GM21423 (cell line): ENCODE results near the gene NPC2.
"Not testable (repeated sequence)": the region's sequence is repeated elsewhere in the genome, so short reads cannot be mapped to it uniquely, and the experiment has no call there.

Source experiments
- ATAC-seq: cut with Tn5 transposase; IDR thresholded peaks from one replicate; pipeline ENCODE4 v1.9.1; 2021; ENCODE audit warnings: mild to moderate bottlenecking, moderate library complexity; ENCODE audit not compliant: unreplicated experiment

Gene NPC2

GRCh38 chr14:74492776-74493342, at the start of gene NPC2:
TSS of gene NPC2 (minus strand) at chr14:74493305. CDS start at chr14:74493274, 31 bp downstream.
- ATAC-seq = peak; percentile 5

DNA sequence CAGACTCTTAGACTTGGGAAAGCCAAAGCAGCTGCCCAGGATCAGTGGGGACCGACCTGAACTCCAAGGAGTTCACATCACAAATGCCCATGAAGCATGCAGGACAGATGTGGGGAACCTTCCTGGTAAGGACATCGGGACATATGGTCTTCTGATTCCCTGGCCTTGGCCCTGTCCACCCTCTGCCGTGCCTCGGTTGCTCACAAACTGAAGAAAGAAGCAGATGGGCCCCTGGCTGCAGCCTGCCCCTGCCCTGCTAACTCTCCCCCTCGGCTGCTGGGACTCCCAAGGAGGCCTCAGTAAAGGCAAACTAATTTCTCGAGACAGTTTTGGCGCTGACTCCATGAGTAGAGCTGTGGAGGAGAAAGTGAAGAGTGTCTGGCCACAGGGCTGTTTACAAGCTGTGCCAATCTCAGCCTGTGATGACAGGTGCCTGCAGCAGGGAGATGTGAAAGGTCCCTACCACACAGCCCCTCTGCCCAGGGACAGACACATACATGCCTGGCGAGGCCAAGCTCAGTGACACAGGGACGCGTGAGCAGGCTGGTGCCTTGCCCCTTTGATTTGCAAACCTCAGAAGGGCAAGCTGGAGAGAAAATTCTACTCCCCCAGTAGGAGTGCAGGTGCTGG, 49.1 kb upstream of the NPC2 start:
- ATAC-seq = no peak

DNA sequence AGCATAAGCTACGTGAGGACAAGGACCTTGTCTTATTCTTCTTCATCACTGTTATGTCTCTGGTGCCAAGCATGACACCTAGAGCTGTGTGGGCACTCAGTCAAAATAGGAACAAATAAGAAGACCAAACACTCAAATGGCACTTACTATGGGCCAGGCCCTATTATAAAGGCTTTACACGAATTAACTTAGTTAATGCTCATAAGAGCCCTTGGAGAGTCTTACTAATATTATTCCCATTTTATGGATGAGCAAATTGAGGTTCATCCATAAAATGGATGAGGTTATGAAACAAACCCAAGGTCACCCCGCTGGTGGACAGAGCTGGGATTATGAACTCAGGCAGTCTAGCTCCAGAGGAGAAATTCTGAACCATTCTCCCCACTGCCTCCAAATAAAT, 48.1 kb upstream of the NPC2 start:
- ATAC-seq = no peak

DNA sequence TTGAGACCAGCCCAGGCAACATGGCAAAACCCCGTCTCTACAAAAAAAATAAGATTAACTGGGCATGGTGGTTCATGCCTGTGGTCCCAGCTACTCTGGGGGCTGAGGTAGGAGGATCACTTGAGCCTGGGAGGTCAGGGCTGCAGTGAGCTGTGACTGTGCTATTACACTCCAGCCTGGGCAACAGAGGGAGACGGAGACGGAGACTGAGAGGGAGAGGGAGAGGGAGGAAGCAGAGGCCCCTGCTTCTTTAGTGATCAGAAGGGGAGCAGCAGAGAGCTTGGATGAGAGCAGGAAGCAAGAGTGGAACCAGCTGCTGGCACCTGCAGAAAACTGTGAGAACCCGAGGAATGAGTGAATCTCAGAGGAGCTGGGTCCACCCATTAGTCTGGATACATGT, 46.4 kb upstream of the NPC2 start:
- no peak for ATAC-seq

DNA sequence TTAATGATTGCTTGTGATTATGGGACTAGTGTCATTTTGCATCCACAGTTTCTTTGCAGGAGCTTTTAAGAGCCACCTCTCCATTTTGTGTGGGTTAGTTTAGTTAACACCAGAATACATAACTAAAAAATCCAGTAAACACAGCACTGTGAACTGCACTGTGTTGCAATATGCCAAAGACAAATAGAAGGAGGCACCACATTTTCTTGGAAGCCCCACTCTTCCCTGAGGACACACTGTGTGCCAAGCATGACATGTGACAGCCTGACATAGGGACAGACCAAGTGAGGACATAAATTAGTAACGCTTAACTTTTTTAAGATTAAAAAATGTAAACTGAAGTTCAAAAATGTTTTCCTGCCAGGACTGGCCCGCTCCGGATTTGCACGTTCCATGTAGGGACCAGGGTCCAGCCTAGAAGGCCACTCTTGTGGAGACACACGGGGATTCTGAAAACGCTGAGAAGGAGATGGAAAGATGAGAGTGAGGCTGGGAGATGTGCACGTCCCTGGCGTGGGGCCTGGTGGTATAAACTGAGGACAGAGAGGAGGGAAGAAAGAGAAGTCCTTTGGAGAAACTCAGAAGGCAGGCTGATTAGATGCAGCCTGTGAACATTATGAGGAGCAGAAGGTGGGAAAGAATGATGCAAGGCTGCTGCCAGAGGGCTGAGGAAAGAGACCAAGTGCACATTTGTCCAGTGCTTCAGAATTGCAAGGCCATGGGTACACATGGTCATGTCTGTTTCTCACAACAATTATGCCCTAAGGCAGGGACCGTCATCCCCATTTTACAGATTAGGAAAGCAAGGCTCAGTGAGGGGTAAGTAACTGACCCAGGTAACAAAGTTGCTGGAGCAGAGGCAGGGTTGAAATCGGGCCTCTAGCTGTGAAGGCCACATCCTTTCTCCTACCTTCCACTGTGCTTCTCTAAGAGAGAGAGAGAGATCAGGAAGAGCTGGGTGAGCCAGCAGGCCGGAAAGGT, 45.6 kb upstream of the NPC2 start:
- no peak for ATAC-seq

GRCh38 chr14:74536336-74536735, 43.2 kb upstream of the NPC2 start:
- not testable (repeated sequence) for ATAC-seq

- ATAC-seq = no peak
These were observed 42.7 kb upstream of the NPC2 start for GRCh38 chr14:74535756-74536325.

DNA sequence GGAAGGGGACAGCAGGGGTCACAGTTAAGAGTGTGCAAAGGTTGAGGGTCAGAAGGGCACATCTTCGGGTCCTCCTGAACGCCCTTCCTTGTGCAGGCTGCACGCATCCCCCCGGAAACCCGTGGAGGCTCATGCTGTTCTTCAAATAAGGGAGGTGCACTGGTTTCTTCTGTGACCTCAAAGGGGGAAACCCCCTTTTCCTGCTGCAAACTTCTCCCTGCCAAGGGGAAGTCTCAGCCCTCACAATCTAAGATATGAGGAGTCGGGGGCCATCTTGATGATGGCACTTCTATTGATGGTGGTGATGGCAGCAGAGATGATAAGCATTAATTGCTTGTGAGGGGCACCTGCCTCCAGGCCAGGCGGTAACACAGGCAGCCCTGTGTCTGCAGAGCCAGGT, 40.5 kb upstream of the NPC2 start:
- no peak for ATAC-seq

DNA sequence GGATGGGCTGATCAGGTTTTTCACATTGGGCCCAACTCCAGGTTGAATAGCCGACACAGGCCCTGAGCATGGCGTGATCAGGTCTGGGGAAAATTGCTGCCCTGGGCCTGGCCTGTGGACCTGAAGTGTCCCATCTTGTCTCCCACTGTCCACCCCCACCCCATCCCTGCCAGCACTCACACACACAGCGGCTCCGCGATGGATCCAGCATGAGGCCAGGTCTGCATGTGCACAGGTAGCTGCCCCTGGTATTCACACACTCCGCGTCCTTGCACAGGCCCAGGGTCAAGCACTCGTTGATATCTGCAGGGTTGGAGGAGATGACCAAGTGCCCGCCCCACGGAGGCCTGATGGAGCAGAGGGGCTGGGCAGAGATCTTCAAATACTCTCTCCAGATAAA, 39.1 kb upstream of the NPC2 start:
- ATAC-seq = no peak

DNA sequence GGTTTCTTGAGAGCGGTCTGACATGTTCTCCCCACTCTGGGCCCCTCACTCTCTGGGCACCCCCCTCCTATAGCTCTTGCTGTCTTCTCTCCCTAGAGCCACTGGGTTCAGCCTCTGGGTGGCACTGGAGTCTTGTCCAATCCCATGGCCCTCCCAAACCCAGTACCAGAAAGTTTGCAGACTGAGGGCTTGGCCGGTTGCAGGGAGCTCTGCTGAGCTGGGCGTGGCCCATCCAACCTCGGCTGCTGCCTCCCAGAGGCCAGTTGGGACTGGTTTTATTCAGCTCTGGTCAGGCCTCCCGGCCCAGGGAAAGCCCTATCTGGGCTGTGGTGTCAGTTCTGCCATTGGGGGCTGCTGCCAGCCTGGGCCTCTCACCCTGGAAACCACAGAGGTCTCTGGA, 38.4 kb upstream of the NPC2 start:
- ATAC-seq = no peak

DNA sequence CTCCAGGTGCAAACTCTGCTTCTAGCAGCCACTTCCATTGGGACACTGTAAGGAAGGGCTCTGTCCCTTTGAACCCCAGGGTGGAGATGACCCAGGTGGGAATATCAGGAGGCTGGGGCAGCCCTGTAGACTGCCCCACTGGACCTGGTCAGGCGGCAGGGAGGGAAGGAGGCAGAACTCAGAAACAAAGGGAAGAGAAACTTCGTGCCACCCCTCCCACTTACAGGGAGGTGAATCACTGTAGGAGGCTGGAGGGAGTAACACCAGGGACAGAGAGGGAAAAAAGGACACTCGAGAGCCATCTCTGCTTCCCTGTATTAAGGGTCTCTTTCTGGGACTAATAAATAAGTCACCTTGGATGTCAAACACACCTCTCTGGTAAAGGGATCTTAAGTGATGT, 37.9 kb upstream of the NPC2 start:
- no peak for ATAC-seq

GRCh38 chr14:74528886-74529285, 35.8 kb upstream of the NPC2 start:
- ATAC-seq = no peak

DNA sequence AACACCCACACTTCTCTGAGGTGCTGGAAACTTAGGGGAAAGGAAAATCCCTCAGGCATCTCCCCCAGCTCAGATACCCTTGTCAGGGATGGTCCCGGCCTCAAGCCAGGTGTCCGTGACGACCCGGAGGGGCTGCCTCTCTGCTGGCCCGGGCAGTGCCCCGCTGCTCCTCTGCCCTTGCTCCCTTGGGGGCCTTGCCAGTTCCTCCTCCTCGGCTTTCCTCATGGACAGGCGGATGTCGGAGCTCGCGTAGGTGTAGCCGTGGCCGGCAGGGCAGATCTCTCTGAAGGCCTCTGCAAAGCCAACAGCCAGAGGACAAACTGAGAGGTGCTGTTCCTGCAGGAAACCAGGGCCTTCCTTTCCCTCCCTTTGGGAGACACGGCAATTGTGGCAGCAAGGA, 35.3 kb upstream of the NPC2 start:
- no peak for ATAC-seq

DNA sequence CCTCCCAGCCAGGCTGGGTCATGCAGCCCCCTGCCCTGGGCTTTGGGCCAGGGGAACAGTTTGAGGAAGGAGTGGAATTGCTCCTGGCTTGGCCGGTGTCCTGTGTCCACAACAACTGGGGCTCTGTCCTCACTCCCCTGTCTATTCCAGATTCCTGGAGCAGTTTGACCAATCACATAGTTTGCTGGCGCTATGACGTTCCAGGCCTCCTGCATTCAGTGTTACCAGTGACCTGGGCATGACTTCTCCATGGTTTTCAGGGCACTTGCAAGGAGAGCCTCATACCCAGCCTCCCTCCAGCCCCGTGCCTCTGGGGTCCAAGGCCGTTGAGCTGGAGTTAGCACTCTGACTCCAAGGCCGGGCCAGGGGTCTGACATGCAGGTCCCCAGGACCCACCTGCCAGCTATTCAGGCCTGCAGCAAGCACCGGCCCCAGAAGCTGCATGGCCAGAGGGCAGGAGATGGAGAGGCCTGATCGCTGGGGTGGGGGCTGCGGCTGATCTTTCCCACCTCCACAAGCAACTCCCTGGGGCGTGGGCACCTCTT, 34.7 kb upstream of the NPC2 start:
- ATAC-seq = no peak

DNA sequence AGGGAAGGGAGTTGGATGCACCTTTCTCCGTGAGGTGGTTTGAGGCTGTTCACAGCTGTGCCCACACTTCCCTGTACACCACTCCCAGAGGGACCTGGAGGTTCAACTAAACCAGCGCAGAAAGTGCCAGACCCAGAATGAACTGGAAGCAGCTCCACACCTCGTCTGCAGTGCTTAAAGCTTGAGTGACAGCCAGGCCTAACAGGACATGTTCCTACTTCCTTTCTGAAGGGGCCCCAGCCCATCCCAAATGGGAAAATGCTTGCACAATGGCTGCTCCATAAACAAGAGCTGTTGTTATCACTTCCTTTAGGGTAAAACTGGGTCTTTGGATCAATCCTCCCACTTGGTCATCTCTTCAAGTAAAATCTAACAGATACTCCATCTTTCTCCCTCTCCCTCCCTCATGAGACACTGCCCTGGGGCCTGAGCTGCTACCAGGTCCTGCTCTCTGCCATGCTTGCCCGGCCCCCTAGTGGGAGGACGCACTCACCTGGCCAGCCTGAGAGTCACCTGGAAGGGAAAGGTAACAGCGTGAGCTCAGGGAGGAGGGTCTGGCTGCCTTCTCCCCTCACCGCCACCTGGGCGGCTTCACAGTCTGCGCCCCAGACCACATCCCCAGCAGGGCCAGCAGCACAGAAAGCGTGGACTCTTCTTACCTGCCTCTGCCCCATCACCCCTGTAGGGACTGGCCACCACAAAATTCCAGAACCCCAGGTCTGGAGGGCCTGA, 33.9 kb upstream of the NPC2 start:
- no peak for ATAC-seq

- ATAC-seq = no peak
These were observed 32.3 kb upstream of the NPC2 start for GRCh38 chr14:74525361-74525851.

- ATAC-seq = no peak
These were observed 31.7 kb upstream of the NPC2 start for GRCh38 chr14:74524812-74525135.

- no peak for ATAC-seq
These were observed 31.1 kb upstream of the NPC2 start for GRCh38 chr14:74524076-74524811.

GRCh38 chr14:74522740-74523139, 29.6 kb upstream of the NPC2 start:
- no peak for ATAC-seq

DNA sequence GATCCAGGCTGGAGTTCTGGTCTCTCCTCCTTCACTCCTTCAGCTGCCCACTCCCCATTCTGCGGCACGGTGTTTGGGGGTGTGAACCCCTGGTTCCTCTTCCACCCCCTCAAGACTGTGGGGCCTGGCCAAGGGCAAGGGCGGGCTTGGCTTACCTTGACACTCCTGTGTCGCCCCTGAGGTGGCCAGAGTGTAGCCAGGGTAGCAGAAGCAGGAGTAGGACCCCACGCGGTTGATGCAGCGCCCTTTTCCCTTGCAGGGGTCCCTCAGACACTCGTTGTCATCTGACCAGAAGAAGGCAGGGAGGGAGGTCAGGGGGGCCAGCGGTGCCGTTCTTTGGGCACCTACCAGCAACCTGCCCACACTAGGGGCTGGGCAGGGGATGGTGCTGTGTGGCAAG, 28.7 kb upstream of the NPC2 start:
- no peak for ATAC-seq
